Right renal cortex interstitium (tissue), 3 donors: ENCODE measurements around the gene EPHB2. TPM values are rescaled to one million over a fixed set of nuclear protein-coding genes. Genes with fewer than 3 reads are reported as not detected.

Experiments used
- DNase-seq, 3 donors: peaks; one replicate each; pipeline ENCODE4 v3.0.0-alpha.2; 2013; ENCODE audit warnings: low read depth in 3 of 3, low spot score in 2 of 3
- polyA plus RNA-seq, 3 donors: library from polyadenylated mRNA; unstranded; fragments of 120-200 nt; gene quantifications; one replicate each; pipeline ENCODE4 v1.2.1, GENCODE V29; 2013; ENCODE audit not compliant: insufficient read length in 3 of 3

EPHB2 gene
- polyA plus RNA-seq, 3 donors = 9.3 to 12.8 (median 11.9) TPM

DNA sequence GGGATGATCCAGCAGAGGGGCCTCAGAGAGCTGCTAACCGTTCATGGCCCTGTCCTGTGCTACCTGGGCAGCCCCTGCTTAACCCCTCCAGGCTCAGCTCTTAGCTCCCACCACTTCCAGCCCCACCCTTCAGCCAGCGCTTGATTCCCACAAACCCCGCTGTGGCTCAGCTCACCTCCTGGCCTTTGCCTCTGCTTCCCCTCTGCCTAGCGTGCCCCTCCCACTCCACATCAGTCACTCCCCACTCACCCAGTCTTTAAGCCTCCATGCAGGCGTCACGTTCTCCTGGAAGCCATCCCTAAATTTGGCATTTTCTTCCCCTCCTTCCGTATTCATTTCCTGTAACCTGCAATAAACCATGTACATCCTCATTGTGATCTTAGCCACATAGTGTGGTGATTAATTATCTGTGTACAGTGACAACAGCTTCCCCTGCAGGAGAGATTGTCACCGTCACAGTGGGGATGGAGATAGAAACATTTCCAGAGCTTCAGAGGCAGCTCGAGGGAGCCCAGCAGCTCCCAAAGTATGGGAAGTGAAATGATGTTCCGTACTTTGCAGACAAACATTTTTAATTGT lies 65.5 kb downstream of the EPHB2 start:
- DNase-seq = no peak

DNA sequence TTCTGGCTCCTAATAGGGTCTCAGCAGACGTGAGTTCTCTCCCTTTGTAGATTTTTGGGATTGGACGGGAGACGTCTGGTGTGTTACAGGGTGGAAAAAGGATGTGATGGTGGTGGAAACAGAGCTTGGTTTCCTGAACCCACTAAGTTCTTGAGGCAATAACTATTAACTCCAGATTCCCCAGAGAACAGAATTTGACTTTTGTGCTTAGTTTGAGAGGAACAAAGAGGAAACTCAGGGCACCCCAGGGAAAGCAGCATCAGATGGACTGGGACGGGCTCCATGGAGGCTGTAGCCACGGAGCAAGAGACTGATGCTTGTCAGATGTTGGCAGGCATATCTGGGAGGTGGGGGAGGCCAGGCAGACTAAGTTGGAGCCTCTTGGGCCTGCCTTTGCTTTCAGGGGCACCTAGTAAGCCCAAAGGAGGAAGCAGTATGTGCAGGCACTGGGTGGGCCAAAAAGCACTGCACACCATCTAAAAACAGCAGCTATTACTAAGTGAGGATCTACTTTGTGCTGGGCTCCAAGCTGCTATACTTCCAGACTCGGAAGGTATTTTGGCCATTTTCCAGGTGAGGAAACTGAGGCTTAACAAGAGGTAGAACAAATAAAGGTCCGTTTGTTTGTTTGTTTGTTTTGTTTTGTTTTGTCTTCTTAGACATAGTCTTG lies 66.9 kb downstream of the EPHB2 start:
- no peak for DNase-seq

DNA sequence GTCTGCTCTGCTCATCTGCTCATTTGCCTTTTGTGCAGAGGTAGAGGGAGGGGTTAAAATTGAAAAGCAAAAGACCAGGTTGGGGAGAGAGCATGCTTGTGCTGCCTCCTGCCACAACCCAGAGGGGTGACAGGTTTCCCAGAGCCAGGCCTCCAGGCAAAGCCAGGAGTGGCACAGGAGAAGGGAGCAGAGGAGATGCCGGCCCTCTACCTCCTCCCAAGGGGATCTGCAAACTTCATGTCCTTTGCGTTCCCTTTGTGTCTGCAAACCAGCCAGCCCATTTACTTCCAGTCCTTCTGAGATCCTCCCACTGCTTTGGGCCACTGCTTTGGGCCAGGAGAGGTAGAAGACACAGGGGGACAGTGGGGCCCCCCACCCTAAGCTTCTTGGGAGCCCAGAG lies 67.8 kb downstream of the EPHB2 start:
- DNase-seq = no peak

DNA sequence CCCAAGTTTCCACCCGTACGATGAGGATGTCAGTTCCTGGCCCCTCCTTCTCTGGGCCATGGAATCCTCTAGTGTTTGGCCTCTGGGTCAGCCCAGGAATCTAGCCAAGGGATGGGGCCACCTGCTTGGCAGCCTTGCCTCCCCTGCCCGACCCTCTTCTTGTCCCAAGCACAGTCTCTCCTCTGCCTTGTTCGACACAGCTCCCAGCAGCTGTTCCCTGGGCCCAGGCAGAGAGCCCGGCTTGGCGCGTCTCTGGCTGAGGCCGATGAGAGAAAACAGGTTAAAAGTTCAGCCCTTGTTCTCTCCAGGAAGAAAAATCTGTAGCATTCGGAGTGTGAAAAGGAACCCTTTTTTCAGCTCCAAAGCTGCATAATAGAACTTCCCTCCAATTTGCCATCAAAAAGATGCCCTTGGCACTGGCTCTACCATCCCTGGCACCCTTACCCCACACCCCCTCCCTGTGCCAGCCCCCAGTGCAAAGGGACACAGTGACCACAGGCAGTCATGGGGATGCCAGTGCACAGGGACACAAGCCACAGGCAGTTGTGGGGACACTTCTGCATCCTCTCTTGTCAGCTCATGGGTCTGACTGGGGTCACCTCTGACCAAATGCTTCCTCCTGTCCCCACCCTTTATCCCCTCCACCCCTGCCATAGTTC lies 68.4 kb downstream of the EPHB2 start:
- no peak for DNase-seq

DNA sequence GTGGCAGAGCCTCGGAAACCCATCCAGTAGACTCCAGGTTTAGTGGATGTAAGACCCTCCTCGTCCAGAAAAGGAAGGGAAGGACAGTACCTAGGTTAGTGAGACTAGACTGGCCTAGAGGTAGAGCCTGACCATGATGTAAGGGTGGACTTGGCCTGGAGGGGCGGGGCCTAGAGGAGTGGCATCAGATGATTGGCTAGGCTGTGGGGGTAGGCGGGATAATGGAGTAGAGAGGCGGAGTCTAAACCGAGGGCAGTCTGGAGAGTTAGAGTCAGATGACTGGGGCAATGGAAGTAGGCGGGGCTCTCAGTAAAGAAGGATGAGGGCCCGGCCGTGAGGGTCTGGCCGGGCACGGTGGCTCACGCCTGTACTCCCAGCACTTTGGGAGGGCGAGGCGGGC lies 70.1 kb downstream of the EPHB2 start:
- DNase-seq = no peak

DNA sequence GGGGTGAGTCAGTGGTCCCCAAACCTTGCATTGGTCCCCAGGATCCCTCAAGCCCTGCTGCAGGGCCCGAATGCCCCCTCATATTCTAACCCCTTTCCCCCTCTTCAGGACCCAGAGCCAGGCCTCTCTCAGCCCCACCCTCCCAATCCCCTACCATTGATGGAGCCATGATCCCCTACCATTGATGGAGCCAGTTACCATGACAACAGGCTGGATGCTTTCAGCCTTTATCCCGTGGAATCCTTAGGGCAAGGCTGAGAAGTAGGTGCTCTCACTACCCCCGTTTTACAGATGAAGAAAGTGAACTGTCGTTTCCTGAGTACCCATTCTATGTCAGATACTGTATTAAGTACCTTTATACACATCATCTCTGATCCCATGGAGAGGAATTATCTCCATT lies 70.8 kb downstream of the EPHB2 start:
- no peak for DNase-seq

DNA sequence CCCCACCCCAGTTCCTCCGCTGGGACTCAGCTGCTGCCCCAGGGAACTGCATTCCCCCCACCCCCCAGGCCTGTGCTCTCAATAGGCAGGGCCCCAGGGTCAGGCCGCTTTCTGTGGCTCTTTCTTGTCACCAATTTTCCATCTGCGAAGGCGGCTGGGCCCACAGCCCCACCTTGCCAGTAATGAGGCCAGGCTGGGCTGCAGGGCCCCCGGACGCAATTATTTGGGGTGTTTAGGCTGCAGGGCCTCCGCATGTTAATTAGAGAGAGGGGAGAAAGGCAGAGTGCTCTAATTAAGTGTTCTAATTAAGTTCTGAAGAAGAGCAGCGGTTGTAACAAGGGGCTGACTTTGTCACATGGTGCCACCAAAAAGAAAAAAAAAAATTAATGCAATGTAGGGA lies 71.8 kb downstream of the EPHB2 start:
- no peak for DNase-seq

DNA sequence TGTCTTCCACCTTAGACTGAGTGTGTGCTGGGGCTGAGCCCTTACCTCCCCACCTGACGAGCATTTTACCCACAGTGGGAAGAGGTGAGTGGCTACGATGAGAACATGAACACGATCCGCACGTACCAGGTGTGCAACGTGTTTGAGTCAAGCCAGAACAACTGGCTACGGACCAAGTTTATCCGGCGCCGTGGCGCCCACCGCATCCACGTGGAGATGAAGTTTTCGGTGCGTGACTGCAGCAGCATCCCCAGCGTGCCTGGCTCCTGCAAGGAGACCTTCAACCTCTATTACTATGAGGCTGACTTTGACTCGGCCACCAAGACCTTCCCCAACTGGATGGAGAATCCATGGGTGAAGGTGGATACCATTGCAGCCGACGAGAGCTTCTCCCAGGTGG lies 73.7 kb downstream of the EPHB2 start:
- no peak for DNase-seq

DNA sequence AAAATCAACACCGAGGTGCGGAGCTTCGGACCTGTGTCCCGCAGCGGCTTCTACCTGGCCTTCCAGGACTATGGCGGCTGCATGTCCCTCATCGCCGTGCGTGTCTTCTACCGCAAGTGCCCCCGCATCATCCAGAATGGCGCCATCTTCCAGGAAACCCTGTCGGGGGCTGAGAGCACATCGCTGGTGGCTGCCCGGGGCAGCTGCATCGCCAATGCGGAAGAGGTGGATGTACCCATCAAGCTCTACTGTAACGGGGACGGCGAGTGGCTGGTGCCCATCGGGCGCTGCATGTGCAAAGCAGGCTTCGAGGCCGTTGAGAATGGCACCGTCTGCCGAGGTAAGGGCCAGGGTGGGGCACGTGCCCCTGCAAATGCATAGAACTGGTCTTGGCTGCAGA lies 74.1 kb downstream of the EPHB2 start:
- no peak for DNase-seq

DNA sequence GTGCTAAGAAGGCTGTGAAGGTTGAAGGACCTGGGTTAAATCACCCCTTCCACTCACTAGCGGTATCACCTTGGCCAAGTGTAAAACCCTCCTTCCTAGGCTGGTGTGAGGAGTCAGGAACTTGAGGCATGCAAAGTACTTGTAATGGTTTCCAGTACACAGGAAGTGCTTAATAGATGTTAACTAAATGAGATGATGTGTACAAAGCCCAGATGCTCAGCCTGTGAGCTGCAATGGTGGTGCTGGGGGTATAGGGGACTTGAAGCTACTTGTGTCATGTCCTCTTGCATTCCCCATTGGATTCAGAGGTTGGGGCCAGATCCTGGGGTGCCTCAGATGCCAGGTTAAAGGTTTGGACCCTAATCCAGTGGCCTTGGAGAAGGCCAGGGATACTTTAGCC lies 75.5 kb downstream of the EPHB2 start:
- no peak for DNase-seq

DNA sequence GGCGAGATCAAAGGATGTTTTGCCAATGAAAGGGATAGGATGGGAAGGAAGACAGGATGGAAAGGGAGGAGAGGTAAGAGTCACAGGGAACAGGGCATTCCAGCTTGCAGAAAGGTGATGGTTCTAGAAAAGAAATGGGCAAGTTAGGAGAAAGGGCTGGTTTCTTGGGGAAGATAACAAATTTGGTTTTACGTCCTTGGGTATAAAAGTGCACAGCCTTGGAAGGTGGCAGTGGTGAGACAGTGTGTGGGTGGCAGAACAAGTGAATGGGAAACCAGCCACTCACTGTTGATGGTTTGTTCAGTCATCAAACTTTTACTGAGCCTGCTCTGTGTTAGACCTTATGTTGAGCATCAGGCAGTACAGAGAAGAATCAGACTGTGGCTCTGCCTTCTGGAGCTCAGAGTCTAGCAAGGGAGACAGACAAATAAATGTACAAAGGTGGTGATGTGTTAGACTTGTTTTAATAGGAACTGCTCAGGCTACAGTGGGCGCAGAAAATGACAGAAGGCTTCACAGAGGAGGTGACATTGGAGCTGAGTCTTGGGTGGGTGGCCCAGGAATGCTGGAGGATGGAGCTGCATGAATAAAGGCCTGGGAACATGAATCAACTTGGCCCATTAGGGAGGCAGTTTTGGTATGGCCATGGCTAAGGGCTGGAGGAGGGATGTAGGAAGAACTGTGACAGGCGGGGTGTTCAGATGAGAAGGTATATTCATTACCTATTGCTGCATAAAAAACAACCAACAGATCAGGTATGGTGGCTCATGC lies 76.3 kb downstream of the EPHB2 start:
- no peak for DNase-seq

DNA sequence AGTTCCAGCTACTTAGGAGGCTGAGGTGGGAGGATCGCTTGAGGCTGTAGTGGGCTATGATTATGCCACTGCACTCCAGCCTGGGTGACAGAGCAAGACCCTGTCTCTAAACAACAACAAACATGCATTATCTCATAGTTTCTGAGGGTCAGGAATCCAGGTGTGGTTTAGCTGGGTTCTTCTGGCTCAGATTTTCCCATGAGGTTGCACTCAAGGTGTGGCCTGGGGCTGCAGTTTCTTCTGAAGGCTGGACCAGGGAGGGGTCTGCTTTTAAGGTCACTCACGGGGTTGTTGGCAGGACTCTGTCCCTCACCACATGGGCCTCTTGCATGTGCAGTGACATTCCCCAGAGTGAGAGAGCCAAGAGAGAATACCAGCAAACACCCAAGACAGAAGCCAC lies 77.0 kb downstream of the EPHB2 start:
- DNase-seq = no peak

DNA sequence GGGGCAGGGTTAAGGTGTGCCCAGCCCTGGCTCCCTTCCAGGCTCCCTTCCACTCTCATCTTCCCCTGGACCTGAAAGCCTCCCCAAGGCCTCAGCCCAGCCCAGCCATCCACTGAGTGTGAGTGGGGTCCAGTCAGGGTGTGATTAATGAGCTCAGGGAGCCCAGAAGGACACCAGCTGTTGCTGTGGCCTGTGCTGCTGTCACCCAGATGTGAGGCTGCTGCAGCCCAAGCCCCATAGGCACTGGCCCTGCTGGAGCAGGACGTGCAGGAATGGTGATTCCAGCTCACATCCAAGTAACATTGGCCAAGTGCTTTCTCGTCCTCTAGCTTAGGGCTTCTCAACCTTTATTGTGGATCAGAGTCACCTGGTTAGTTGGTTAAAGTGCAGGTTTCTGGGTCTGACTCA lies 77.6 kb downstream of the EPHB2 start:
- DNase-seq = no peak

DNA sequence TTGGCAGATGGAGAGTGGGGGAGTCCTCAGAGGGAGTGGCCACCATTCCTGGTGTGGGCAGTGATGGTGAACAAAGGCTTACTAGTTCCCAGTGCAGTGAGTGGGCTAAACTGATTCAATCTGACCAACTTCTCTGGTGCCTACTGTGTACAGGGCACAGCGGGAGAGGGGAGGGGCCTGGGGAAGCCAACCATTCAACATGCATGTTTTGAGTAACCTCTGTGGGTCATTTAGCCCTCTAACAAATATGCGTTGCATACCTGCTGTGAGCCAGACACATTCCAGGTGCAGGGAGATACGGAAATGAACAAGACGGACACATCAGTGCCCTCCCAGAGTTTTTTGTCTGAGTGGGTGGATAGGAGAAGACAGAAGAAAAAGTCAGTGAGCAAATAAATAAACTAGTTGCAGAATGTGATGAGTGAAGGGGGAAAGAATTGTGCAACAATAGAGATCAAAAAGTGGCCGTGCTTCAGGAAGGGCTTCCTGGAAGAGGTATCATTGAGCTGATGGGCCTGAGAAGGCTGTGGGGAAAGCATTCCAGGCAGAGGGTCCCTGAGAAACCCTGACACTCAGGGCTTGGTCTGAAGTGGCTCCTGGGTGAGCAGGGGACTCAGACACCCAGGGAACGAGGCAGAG lies 78.8 kb downstream of the EPHB2 start:
- no peak for DNase-seq

DNA sequence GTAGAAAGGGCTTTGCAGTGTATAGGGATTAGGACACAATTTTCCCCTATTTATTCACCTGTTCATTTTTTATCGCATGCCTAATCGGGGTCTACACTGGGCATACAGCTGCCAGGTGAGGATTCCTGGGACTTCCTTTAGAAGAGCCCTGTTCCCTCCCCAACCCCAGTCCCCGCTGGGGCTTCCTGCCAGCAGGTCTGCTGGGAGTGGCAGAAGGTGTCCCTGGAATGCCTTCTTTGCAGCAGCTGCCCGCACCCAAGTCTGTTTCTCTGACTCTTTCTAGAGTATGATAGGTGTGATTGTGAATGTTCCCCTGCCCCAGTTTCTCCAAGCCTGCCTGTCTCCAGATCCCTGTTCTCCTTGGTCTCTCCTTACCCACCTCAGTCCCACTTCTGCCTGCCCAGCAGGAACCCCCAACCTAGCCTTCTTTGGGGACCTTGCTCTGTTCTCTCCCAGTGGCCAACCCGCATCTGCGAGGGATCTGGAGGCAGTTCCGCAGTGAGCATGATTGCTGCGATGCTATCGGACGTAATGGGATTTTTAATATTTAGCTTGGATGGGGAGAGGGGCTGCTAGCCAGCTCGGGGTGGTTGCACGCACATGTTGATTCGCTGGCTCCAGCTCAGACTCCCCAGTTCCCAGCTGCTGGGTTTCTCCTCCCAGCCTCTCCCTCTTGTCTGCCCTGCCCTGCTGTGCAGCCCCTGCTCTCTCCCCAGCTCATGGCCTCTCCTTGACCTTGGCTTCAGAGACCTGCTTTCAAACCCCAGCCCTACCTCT lies 79.8 kb downstream of the EPHB2 start:
- DNase-seq = no peak

DNA sequence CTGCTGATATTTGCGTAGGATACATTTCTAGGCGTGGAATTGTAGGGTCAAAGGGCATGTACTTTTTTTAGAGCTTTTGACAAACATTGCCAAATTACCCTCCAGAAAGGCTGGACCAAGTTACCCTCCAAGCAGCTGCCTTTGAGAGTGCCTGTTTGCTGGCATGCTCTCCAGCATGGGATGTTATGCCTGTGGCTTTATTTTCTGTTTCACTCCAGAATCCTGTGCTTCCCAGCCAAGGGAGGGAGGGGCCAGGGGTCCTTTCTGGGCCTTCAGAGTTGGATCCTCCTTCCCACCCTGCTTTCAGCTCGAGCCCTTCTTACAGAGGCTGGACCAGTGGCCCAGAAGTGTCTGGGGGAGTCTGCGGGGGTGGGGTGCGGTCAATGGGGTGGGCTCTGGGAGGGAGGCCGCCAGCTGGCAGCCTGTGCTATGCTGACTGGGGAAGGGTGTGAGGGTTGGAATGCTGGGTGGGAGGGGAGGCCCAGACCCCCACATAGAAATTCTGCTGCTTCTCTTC lies 81.2 kb downstream of the EPHB2 start:
- DNase-seq = no peak

DNA sequence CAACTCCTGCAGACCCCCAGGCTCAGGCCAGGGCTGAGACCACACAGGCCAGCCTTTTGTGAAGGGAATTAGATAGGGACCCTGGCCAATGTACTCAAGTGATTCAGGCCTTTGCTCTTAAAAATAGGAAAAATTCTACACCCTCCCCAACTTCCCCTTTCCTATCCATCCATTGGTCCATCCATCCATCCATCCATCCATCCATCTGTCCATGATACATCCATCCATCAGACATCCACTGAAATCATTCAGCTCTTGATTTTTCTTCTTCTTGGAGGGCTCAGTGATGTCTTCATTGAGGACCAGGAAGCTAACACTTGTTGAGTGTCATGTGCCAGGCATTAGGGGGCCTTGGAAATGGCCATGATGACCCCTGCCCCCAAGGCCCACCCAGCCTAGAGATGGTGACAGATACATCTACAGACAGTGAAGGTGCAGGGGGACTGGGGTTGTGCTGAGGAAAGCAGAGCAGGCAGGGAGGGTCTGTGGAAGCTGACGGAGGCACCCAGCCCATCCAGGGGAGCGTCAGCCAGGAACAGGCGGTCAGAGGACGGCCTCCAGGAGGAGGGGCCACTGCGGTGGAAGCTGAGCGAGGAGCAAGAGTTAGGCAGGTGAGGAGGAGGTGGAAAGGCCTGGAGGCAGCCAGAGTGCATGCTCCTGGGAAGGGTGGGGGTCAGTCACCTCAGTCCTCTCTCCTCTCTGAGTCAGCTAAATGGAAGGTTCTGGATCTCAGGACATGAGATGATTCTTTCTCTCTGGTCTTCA lies 81.9 kb downstream of the EPHB2 start:
- no peak for DNase-seq

DNA sequence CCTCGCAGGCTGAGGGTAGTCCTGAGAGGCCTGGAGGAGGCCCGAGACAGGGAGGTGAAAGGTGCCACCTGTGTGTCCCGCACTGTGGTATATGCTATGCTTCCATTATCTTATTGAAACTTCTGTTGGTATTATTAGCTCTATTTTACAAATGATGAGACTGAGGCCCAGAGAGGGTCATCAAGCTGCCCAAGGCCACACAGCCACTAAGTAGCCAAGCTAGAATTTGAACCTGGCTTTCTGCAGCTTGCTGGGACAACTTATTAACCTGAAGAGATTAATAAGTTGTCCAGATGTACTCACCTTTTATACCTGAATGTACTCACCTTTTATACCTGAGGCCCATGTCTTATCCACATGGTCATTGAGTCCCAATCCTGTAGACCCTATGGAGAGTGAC lies 83.0 kb downstream of the EPHB2 start:
- no peak for DNase-seq

DNA sequence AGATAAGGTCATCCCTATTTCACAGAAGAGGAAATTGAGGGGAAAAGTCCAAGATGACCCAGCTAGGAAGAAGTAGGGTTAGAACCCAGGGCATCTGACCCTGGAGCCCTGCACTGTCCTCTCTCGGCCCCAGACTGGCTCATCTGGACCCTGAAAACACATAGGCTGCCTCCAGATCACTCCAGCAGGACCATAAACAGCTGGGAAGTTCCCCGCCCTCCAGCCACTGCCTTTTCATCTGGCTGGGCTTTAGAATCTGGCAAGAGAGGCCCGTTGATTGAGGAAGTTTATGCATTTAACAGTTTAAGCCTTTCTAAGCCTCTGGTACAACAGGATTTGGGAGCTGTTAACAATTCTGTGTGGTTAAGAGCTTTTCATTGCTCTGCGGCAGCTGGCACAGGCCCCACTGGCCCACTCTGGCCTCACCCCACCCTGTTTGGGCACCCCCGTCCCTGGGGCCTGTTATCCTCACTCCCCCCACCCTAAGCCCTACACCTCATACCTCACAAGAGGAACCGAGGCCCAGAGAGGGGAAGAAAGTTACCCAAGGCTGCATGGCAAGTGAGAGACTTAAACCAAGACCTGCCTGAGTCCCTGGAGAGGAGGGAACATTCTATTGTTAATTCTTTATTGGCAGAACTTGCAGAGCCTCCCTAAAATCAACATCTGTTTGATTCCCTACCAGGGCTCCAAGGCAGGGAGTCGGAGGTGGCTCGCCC lies 84.2 kb downstream of the EPHB2 start:
- no peak for DNase-seq
